ENCODE measurements around the gene TMEM161B.

DNA sequence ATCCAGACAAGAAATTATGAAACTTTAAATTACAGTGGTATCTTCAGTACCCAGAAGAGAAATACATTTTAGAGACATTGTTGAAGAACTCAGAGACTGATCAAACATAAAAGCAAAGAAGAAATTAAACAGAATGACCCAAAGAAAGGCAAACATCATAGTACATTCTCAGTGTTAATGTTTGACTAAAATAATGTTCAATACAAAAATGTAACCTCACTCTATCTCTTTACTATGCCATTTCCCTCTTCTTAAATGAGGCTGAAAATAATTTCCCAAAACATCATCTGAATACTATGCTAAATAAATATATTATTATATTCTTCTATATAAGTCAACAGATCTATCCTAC, 22.8 kb downstream of the TMEM161B start:
- TF ChIP-seq, protein P1, sequence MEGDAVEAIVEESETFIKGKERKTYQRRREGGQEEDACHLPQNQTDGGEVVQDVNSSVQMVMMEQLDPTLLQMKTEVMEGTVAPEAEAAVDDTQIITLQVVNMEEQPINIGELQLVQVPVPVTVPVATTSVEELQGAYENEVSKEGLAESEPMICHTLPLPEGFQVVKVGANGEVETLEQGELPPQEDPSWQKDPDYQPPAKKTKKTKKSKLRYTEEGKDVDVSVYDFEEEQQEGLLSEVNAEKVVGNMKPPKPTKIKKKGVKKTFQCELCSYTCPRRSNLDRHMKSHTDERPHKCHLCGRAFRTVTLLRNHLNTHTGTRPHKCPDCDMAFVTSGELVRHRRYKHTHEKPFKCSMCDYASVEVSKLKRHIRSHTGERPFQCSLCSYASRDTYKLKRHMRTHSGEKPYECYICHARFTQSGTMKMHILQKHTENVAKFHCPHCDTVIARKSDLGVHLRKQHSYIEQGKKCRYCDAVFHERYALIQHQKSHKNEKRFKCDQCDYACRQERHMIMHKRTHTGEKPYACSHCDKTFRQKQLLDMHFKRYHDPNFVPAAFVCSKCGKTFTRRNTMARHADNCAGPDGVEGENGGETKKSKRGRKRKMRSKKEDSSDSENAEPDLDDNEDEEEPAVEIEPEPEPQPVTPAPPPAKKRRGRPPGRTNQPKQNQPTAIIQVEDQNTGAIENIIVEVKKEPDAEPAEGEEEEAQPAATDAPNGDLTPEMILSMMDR (IDR thresholded peaks at IDR 0.05; ENCODE audit: insufficient read depth, low read length, poor library complexity, severe bottlenecking): no peak
- TF ChIP-seq EZH2phosphoT487 (conservative IDR thresholded peaks at IDR 0.05; ENCODE audit: low read length): no peak

Data from SU-DHL-6 (cell line).